Measurements from ENCODE around the gene ADPRM.
"Not testable (repeated sequence)": the region's sequence is repeated elsewhere in the genome, so short reads cannot be mapped to it uniquely, and the experiment has no call there.

ADPRM gene

DNA sequence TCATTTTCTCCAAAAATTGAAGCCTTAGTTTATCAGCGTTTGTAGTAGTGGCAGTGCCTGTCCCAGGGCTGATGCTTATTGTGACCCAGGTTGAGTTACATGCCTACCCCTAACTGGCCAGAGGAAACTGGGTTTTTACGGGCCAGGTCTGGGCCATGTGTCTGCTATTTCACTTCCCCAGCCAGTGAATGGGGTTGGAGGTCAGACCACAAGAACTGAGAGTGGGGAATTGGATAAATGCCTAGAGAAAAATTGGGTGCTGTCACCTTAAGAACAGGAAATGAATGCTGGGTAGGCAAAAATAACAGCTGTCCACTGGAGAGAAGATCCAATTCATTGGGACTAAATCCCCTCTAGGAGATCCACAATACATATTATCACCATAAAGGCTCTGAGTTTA lies 5.2 kb downstream of the ADPRM start:
- FAIRE-seq, result no peak

DNA sequence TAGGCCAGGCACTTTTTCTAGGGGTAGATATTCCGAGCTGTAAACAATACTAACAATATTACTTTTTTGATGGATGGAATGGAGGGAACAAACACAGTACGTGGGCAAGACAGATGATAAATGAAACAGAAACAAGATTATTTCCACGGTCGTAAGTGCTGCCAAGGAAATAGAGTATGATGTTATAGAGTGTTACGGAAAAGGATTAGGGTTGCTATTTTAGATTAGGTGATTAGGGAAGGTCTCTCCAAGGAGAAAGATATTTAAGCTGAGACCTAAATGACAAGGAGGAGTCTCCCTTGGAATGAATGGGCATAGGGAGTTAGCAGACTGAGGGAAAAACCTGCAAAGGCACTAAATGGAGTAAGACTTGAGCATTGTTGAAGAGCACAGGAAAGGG lies 8.3 kb downstream of the ADPRM start:
- no peak for FAIRE-seq

DNA sequence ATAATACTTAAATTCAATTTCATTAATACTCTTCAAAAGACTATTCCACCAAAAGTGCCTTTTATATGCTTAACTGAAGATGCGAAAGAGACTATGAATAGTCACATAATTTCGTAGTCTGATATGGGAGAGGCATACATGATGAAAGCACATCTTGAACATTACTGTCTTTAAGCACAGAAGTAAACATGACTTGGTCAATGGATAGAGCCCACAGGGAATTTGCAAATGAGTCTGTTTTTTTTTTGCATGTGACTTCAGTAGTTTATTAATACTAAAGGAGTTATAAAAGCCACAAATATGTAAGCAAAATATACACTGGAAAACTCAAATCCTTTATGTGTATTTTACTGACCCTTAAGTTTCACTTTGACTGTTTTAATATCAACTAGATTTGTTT lies 15.9 kb downstream of the ADPRM start:
- FAIRE-seq, result no peak

DNA sequence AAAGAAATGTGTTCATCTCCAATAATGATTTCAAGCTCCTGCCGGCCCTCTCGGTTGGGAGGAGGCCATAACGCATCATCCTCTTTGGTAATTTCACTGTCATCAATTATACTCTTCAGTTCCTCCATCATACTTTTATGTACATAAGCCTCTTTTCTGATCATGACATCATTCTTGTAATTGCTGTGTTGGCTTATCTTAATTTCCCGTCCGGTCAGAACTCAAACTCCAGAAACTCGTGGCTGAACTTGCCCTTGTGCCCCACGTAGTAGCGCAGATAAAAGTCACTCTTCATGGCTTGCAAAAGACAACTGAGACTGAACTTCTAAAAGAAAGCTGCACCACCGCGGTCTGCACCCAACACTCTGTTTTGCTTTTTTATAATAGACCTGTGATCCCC lies 18.8 kb downstream of the ADPRM start:
- FAIRE-seq, result no peak

DNA sequence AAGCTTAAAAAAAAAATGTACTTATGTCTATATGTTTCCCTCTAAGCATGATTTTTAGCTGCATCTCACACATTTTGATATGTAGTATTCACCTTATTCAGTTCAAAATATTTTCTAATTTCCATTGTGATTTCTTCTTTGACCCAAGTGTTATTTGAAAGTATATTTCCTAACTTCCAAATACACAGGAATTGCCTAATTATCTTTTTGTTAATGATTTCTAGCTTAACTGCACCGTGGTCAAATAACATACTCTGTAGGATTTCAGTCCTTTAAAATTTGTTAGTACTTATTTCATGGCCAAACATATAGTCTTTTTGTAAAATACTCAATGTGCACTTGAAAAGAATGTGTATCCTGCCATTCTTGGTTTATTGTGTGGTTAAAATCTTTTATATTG lies 21.2 kb downstream of the ADPRM start:
- FAIRE-seq, result no peak

DNA sequence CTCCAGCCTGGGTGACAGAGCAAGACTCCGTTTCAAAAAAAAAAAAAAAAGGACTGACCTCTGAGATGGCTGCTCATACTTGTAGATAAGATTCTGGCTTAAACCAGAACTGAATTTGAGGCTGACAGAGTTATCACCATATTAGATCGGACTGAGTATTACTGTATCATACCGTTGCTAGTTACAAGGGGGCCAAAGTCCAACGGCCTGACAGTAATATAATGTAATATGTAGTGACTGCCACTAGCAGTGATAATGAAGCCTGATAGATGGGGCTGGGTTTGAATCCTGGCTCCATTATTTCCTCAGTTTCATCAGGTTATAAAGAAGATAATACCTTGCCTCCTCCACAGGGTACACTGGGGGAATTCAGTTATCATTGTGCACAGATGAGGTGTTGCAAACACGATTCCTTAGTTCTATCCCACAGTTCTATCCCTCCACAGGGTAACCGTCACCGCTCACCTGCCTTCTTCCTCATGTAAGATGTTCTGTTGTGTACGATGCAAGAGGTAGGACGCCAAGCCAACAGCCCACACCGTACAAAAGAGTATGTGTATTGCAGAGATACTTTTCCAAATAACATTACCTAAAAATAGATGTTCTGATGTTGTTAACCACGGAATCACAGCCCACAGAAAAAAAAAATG lies 27.3 kb downstream of the ADPRM start:
- no peak for FAIRE-seq

GRCh38 chr17:10725262-10725661 lies 27.9 kb downstream of the ADPRM start:
- no peak for FAIRE-seq

- no peak for FAIRE-seq
These were observed 28.8 kb downstream of the ADPRM start for GRCh38 chr17:10726196-10726595.

DNA sequence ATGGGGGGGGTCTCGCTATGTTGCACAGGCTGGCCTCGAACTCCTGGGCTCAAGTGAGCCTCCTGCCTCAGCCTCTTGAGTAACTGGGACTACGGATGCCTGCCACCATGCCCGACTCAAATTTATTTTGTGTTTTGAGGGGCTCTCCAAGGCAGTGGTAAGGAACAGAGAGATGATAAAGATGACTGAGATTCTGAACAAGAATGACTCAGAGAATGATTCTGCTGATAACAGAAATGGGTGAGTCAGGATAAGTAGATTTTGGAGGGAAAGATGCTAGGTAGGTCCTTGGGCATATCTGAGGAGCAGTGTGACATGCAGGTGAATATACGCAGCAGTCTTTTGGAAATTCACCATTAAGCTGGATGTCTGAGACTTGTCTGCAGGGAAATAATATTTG lies 29.8 kb downstream of the ADPRM start:
- no peak for FAIRE-seq

DNA sequence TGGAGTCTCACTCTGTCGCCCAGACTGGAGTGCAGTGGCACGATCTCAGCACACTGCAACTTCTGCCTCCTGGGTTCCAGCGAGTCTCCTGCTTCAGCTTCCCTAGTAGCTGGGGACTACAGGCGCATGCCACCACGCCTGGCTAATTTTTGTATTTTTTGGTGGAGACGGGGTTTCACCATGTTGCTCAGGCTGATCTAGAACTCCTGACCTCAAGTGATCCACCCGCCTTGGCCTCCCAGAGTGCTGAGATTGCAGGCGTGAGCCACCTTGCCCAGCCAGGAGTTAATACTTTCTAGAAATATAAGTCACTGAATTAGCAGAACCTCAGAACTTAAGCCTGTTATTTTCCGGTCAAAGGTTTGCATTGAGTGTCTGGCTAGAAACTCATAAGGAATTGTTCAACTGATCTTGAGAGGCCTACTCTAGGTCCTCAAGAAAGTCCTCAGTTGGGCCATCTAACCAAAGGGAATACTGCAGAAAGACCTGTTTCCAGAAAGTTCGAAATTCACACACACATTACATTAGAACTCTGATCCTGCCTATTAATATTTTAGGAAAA lies 31.0 kb downstream of the ADPRM start:
- no peak for FAIRE-seq

- no peak for FAIRE-seq
These were observed 32.2 kb downstream of the ADPRM start, which contains the start of gene TMEM220 for GRCh38 chr17:10729334-10730193. Gene TMEM220, minus strand, starts transcription at chr17:10730023. Its CDS starts 172 bp downstream, at chr17:10729851.

GRCh38 chr17:10730247-10730646 lies 32.9 kb downstream of the ADPRM start:
- not testable (repeated sequence) for FAIRE-seq

- no peak for FAIRE-seq
These were observed 34.0 kb downstream of the ADPRM start for GRCh38 chr17:10731408-10731879.

- FAIRE-seq, result not testable (repeated sequence)
These were observed 34.7 kb downstream of the ADPRM start for GRCh38 chr17:10732121-10732520.

DNA sequence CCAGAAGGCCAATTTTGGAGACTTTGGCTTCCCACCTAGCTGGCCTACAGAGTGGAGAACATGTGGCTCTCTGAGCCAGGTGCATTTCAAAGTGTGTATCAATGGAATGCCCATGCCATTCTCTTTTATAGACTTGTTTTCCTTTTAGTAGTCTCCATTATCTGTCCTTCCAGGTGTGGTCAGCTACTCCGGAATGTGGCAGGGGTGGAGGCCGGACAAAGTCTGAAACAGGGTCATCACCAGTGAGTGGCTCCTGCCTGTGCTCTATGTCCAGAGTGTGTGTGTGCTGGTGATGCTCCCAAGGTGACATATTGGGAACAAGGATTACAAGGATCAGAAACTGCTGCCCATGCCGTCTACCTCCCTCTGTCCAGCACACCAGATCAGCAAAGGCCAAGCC lies 36.3 kb downstream of the ADPRM start:
- no peak for FAIRE-seq

GRCh38 chr17:10735251-10735650 lies 37.9 kb downstream of the ADPRM start:
- FAIRE-seq, result no peak

DNA sequence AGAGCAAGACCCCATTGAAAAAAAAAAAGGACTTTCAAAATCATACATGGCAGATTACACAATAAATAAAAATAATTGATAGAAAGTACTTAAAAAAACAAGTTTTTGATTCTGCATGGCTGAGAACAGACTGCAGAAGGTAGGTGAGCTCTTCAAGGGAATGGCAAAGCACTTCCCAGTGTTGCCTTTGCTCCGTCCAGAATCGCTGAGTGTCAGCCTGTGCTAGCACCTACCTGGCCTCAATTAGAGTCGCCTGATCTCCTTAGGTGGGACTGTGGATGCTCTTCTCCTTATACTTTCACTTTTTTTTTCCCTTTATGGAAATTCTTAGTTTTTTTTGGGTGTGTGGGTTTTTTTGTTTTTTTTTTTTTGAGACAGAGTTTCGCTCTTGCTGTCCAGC lies 38.4 kb downstream of the ADPRM start:
- no peak for FAIRE-seq

DNA sequence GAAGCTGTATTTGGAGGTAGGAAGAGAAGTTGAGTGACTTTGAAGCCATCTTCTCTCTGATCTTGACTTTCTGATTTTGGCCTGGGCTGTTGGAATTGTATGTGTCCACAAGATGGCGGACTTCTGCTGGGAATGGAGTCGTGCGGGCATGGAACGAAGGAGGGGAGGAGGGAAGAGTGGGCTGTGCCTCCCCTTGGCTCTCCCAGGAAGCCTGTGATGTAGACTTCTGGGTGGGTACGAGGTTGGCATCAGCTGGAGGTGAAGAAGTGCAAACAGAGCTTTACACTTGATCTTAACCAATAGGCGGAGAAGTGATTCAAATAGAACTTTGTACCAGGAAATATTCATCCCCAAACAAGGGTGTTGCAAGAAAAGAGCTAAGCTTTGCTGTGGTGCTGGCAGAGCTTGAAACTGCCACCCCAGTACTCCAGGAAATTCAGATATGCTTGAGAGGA lies 39.8 kb downstream of the ADPRM start:
- peak; percentile 89 for FAIRE-seq

DNA sequence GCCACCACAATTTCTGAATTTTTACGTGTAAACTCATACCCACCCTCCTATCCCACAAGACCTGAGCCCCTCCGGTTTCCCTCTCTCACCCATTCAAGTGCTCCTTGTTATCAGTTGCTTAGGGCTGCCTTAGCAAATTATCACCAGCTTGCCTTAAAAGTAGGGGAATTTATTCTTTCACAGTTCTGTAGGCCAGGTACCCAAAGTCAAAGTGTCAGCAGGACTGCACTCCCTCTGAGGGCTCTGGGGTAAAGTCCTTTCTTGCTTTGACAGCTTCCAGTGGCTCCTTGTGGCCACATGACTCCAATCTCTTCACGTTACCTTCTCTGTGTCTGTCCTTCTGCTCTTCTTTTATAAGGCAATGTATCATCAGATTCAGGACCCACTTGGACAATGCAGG lies 40.3 kb downstream of the ADPRM start:
- FAIRE-seq, result no peak

DNA sequence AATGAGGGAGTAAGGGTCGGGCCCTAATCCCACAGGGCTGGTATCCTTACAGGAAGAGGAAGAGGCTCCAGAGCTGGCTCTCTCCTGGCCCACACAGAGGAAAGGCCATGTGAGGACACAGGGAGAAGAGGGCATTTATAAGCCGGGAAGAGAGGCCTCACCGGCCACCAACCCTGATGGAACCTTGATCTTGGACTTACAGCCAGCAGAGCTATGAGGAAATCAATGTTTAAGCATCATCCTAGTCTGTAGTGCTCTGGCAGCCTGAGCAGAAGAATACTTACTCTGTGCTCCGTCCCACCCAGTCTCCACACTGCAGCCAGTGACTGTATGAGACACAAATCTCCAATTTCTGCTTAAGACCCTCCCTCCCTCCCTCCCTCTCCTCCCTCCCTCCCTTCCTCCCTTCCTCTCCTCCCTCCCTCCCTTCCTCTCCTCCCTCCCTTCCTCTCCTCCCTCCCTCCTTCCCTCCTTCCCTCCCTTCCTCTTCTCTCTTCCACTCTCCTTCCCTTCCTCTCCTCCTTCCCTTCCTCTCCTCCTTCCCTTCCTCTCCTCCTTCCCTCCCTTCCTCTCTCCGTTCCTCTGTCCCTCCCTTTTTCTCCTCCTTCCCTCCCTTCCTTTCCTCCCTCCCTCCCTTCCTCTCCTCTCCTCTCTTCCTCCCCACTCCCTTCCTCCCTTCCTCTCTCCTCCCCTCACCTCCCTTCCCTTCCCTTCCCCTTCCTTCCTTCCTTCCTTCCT lies 41.3 kb downstream of the ADPRM start:
- FAIRE-seq, result no peak

- FAIRE-seq, result no peak
These were observed 42.0 kb downstream of the ADPRM start for GRCh38 chr17:10739386-10739785.

DNA sequence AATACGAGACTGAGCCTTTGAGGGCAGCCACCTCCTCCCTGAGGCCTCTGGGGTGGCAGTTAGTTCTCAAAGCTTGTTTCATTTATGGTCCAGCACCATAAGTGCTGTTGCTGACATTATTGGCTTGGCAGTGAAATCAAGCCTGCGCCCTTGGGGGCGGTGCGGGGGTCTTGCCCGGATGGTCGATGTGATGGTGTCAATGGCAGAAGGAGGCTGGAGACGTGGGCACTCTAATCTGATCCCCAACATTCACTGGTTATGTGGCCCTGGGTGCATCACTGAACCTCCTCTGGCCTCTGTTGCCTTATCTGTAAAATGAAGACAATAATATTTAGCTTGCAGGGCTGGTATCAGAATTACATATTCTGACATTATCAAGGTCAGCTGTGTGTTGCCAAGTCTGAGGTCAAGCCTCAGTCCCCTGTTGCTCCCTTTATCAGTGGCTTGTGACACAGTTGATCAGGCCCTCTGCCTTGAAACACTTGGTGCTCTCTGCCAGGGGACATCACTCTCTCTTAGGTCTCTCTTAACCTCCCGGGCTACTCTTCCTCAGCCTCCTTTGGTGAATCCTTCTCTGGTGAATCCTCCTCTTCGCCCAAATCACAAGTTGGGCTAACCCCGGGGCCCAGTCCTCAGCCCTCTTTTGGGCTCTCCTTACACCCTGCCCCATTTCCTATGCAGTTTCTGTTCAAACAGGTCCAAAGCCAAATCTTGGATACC lies 44.2 kb downstream of the ADPRM start:
- FAIRE-seq, result no peak
